Right ventricle myocardium superior (tissue), 1 donor: ENCODE measurements around the gene BOD1L1. TPM values are rescaled to one million over a fixed set of nuclear protein-coding genes. Genes with fewer than 3 reads are reported as not detected.

Experiments used
- ATAC-seq: fragments of 200-7000 bp; cut with Tn5 transposase; one replicate; pipeline ENCODE4 v1.9.1; 2020; ENCODE audit warnings: mild to moderate bottlenecking; ENCODE audit not compliant: poor library complexity
- DNase-seq: peaks from one replicate; pipeline ENCODE4 v3.0.0-alpha.2; 2020
- intact Hi-C: fragments of 100-400 bp; cut with DNase I; formaldehyde crosslinking; loops from one replicate; pipeline ENCODE4 v1.11.2; 2022
- total RNA-seq: library from RNA; stranded (reverse); fragmentation: NEBNext Ultra II Directional; extraction: Animal tissue kit (Norgen Biotek cat#: 25700); gene quantifications from one replicate; pipeline ENCODE4 v1.2.1, GENCODE V29; 2021
- donor health status: DM: no; HTN: yes; CAD: no; lungs with severe emphysema.

BOD1L1 gene
- total RNA-seq, 1 donor from 2014 or later: 15.8 TPM

DNA sequence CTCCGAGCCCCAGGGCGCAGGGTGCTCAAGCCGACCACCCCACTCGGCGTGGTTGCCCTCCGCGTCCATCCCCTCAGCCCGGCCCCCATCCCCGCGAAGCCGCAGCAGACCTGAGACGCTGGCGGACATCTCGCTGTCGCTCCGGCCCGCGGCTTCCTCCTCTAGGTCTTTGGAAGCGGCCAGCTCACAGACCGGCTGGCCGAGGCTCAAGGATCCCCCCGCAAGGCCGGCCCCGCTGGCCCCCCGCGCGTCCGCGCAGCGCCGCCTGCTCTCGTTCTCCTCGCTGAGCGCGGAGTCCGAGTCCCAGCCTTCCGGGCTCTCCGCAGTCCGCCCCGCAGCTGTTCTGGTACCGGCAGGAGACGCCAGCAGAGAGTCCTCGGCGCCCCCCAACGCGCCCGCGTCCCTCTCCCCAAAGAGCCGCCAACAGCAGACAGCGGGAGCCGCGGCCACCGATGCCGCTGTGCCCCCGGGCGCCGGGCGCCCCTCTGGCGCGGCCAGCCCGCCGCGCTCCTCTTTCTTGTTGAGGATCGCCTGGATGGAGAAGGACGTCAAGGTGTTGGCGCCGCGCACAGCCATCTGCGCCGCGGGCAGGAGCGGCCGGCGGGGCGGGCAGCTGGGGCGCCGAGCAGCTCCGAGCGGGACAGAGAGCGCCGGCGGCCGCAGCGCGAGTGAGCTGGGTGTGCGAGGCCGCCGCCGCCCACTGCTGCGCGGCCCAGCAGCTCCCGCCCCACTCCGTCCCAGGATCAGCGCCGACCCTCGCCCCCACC lies 83.5 kb downstream of the BOD1L1 start, which contains the start of gene NKX3-2:
Gene NKX3-2, minus strand, starts transcription at position 670 of the 767 bp plus-strand sequence. Its CDS starts 94 bp downstream, at position 576.
- peak; percentile 63 for ATAC-seq
- no peak for DNase-seq
- intact Hi-C loops: no loop called here

DNA sequence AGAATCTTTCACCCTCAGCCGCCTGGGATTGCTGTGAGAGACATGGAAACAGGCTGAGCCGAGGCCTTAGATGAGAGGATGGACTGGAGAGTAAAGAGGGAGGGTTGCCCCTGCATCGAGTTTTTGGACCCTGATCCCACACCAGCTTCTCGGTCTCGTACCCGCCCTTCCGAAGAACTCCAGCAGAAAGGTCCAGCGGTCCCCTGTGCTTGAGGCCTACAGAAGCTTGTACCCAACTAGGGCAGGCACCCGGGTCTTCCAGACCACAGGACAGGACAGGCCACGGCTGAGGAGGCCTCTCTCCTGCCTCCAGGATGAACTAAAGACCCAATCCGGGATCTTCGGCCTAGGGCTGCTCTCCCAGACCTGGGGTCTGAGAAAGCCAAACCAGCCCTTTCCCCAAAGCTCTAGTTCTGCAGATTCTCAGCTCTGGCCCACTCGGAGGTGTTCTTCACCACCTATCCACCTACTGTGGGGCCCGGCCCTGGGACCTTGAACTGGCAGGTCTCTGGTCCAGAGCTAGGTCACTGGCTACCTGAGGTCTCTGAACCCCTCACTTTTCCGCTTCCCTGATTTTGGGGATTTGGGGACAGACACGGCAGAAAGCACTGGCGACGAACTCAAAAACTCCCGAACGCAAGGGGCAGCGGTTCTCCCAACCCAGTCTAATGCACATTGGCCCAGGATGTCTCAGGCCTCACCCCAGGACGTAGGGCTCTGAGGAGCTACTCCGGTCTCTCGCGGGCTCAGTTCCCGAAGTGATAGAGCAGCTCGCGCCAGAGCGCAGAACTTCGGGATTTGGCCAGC lies 84.3 kb downstream of the BOD1L1 start:
- intact Hi-C loops: no loop called here
- DNase-seq (no peak), ATAC-seq (no peak)

DNA sequence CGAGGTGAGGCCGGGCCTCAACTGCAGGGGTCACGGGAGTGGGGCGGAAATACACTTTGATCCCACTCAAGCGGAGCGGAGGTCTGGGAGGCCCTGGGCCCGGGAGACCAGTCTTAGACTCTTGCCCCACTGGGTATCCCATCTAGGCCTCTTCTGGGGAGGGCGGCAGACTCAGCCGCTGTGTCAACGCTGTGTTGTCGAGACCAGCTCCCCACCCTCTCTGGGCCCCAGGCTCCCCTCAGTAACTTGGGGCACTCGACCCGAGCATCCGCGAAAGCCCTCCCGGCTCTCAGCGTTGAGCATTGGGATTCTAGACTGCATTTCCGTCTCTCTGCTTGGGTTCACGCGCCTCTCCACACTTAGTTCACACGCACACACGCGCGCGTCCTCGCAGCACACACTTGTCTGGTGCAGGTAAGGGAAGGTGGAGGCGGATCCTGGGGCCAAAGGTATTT lies 84.9 kb downstream of the BOD1L1 start:
- intact Hi-C loops: no loop called here
- no peak for DNase-seq
- ATAC-seq: no peak

- peak; percentile 54 for ATAC-seq
These were observed 85.6 kb downstream of the BOD1L1 start for GRCh38 chr4:13541720-13542576.

DNA sequence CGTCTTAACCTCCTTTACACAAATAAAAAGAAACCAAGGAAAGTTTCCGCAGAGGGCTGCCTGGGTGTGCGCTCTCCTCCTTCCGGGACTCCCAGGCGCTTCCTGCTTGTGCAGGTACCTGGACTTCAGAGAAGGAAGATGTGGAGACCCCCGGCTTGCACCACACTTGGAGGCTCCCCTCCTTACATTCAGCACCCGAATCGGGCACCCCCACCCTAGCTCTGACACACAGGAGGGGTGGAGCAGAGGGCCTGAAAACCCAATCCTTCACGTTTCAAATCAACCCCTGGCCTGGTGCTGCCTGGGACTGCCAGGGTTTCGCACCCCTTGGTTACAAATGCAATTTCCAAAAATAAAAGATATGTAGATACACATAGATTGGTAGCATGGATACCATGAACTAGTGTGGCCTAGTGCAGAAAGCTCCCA lies 86.3 kb downstream of the BOD1L1 start:
- no peak for DNase-seq
- intact Hi-C loops: no loop called here
- ATAC-seq: no peak

More at GRCh38 chr4:13541720-13542576, 85.6 kb downstream of the BOD1L1 start:
- DNase-seq: no peak
- intact Hi-C loops: no loop called here

GRCh38 chr4:13540446-13541175 lies 86.9 kb downstream of the BOD1L1 start:
- DNase-seq: no peak
- intact Hi-C loops: no loop called here
- ATAC-seq: no peak

DNA sequence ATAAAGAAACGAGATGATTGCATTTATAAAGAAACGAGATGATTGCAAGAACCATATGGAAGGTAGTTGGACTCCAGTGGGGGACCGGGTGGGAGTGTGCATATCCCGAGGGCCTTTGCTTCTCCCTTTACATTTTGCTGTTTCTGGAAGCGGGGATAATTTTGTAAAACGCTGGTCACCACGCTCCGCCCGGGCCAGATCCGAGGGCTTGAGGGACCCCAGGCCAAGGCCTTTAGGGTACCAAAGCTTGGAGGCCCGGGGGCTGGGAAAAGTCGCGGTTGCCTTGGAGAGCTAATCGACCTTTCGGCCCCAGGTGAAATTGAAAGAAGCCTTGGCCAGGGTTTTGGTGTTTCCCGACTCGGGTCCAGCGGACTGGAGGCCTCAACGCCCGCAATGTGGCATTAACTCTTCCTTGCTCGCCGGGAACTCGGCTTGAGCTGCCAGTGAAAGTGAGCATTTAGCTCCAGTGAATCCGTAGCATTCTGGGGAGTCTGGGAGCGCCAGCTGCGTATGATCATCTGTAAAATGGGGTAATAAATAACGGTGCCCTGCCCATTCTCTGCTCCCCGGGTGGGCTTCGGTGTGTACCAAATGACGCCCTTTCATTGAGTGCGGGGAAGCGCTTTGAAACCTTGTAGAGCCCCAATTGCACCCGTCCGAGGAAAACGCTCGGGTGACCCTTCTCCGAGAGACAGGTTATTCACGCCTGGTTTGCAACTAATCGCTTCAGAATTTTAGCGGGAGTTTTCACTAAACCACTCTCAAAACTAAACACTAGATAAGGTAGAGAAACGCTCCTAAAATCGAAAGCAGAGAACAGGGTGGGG lies 87.7 kb downstream of the BOD1L1 start:
- DNase-seq (no peak), ATAC-seq (no peak)
- intact Hi-C loops: no loop called here

DNA sequence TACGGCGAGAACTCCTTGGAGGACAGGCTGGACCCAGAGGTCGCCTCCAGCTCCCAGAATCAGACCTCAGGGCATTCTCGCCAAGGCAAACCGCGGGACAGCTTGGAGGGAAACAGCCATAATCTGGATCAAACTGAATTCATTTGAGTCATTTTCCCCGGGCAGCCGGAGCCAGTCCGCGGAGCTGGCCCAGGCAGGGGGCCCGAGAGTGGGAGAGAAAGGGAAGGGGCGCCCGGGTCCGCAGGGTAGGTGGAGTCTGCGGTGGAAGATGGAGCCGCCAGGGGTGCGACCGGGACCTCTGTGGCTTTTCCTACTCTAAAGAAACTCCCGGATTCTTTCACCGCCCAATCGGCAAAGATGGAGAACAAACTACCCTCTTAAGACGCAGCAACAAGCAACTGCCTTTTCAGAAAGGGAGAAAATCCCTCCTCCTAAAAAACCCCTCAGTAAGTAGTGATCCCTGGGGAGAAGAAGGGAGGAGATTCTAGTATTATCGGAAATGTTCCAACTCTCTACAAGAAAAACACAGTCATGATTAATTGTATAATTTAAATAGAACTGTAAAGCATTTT lies 88.4 kb downstream of the BOD1L1 start:
- intact Hi-C loops: no loop called here
- no peak for ATAC-seq

DNA sequence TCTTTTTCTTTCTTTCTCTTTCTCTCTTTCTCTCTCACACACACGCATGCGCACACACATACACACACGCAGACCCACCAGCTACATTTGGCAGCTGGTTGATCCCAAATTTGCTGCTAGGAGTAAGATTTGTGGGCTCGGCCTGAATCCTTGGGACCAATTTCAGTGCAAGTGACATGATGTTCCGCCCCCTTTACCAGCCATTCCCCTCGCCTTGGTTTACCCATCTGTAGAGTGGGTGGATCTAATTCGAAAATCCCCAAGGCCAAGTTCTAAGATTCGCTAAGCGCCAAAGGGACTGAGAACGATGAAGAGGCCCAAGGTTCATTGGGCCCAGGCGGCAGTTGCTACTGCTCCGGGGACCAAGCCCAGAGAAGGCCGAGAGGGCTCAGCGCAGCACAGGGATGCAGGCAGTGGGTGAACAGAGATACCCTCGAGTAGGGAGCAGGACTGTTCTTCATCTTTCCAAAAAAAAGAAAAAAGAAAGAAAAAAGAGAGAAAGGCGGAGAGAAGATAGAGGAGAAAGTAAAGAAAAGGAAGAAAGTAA lies 89.0 kb downstream of the BOD1L1 start:
- DNase-seq (no peak), ATAC-seq (no peak)
- intact Hi-C loops: no loop called here

More for the DNA sequence above, 88.4 kb downstream of the BOD1L1 start:
- no peak for DNase-seq

- DNase-seq: no peak
- intact Hi-C loops: no loop called here
These were observed 89.7 kb downstream of the BOD1L1 start for GRCh38 chr4:13537832-13538177.

DNA sequence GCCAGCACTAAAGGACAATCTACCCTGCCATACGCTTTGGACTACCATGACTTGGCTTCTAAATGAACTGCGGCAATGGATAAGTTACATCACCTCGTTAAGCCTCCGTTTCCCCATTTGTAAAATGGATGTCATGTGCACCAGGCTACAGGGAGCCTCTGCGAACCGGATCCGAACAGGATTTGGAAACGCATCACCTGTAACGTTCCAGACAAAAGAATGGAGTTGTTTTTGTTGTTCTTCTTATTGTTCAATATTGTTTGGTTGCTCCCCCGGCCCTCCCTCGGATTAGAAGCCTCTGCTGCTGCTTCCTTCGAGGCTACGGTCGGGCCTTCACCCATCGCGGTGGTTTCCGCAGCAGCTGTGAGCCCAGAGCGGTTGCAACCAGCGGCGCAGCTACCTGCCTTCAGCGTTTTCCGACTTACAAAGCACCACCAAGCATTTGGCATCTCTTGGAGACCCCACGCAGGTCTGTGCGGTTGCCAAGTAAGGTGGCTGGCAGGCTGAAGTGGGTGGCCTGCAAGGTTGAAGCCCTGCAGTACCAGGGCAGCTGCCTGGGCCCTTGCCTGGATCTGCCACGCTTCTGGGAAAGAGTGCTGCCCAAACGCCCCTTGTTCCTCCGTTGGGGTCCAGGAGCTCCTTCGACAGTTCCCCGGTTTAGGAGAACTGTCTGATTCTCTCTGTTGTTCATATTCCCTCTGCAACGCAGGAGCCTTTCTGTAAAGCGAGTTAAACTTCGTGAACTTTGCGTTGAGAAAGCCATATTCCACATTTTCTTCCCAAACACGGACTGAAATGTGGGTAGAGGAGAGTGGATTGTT lies 90.3 kb downstream of the BOD1L1 start:
- DNase-seq: no peak
- intact Hi-C loops: no loop called here
- ATAC-seq: no peak

More at GRCh38 chr4:13537832-13538177, 89.7 kb downstream of the BOD1L1 start:
- ATAC-seq: no peak

DNA sequence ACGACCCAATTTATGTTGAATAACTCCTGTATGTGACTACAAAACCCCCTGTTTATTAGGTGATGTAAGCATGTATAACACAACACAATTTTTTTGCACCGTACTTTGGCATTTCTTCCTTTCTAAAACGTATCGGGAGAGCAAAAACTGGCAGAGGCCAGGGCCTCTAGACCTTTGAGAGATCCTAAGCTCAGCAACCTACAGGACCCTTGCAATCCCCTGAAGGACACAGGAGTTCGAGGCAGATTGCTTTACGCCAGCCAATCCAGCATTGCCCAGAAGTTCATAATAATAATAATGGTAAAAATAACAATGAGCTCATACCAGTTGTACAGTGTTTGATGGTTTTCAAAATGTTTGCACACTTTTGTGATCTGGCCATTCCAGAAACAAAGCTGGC lies 90.9 kb downstream of the BOD1L1 start:
- intact Hi-C loops: no loop called here
- ATAC-seq: no peak

GRCh38 chr4:13535708-13536361 lies 91.7 kb downstream of the BOD1L1 start:
- ATAC-seq (no peak), DNase-seq (no peak)
- intact Hi-C loops: no loop called here

More for the DNA sequence above, 90.9 kb downstream of the BOD1L1 start:
- no peak for DNase-seq

- no peak for ATAC-seq
- intact Hi-C loops: no loop called here
- no peak for DNase-seq
These were observed 92.4 kb downstream of the BOD1L1 start for GRCh38 chr4:13535118-13535517.

DNA sequence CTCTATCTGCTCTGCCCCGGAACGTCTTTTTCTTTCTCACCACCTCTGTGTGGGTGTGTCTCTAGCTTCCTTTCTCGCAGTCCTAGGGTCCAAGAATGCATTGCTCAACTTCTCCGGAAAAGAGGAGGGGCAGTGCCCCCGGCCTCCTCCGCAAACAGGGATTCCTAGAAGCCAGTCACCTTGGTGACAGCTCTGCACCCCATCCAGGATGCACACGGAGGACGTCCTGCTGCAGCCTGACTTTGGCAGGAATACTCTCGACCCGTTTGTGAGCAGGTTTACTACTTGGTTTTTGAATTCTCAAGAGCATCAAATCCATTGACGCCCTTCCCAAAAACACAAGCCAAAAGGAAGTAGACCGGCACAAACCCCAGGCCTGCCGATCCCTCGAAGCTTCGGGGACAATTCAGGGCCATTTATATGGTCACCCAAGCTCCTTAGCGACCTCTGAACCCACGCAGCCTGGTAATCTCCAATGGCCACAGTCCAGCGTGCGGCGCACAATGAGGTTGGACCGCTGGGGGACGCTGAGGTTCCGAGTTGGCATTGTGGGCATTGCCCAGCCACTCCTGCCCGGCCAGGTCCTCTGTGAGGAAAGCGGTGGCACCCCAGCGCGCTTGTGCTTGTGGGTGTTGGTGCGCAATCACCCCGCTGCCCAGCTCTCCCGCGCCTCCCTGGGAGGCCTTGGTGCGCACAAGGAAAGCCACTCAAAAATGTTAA lies 93.0 kb downstream of the BOD1L1 start:
- DNase-seq (no peak), ATAC-seq (no peak)
- intact Hi-C loops: no loop called here
